GM12874 (cell line): ENCODE data around the gene GPR37.
A peak's percentile ranks its signal among the peaks of the same experiment; 100 is the strongest.

Experiments
- TF ChIP-seq, protein P1 (sequence below): IDR thresholded peaks from 2 replicates; pipeline ENCODE4 v1.5.1; 2011; ENCODE audit warnings: low read depth, mild to moderate bottlenecking, control low read depth, low read length, moderate library complexity; ENCODE audit not compliant: insufficient read depth

GPR37 gene

DNA sequence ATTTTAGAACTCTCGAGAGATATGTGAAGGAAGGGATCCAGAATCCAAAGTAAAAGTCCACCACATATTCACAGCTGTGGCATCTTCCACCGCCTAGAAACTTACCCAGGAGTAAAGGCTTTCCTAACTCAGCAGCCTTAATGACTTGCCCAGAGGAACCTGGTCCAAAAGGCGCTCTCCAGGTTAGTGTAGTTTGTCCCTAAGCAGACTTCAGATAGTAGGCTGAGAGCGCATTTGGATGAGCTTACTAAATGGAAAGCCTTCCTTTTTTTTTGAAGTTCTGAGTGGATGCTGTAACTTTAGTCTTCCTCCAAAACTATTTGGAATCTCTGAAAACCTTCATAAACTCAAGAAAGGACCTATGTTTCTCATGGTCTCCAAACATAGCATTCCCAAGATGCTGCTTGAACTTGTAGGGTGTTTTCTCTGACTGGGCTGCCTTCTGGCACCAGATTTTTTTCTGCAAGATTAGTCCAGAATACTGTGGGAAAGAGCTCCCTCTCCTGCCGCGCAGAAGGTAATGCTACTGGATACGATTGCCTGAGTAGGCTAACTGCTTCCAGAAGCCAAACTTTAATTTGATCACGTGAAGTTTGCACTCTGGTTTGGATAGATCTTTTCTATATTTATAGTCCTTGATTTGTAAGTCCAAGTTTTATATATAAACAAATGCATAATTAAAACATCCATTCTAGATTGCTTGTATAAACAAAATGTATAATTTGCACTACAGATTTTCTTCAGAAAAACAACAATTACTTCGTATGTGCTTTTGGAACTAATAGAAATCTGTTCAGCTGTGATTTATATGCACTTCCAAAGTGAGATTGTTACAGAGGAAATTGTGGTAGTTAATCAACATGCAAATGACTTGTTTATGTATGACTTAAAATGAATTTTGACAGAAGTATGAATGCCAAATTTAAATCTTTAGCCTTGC, 19.6 kb upstream of the GPR37 start:
- TF ChIP-seq, protein P1, sequence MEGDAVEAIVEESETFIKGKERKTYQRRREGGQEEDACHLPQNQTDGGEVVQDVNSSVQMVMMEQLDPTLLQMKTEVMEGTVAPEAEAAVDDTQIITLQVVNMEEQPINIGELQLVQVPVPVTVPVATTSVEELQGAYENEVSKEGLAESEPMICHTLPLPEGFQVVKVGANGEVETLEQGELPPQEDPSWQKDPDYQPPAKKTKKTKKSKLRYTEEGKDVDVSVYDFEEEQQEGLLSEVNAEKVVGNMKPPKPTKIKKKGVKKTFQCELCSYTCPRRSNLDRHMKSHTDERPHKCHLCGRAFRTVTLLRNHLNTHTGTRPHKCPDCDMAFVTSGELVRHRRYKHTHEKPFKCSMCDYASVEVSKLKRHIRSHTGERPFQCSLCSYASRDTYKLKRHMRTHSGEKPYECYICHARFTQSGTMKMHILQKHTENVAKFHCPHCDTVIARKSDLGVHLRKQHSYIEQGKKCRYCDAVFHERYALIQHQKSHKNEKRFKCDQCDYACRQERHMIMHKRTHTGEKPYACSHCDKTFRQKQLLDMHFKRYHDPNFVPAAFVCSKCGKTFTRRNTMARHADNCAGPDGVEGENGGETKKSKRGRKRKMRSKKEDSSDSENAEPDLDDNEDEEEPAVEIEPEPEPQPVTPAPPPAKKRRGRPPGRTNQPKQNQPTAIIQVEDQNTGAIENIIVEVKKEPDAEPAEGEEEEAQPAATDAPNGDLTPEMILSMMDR: peak; percentile 72

DNA sequence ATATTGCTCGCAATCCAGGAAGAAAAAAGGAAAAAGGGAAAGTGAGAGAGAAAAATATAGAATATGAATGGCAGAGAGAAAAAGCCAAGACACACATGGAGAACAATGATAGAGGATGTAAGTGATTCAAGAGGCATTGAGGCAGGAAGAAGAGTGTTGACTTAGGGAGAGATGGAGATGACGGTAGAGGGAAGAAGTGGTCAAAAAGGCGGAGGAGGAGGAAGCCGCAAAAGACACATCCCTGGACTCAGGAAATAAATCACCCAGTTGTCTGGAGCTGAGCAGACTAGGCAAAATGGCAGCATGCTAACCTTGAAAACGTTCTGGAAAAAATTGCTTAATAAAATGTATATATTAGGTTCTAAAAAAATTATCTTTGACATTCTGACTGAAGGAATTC, 17.7 kb upstream of the GPR37 start:
- TF ChIP-seq, protein P1: no peak

DNA sequence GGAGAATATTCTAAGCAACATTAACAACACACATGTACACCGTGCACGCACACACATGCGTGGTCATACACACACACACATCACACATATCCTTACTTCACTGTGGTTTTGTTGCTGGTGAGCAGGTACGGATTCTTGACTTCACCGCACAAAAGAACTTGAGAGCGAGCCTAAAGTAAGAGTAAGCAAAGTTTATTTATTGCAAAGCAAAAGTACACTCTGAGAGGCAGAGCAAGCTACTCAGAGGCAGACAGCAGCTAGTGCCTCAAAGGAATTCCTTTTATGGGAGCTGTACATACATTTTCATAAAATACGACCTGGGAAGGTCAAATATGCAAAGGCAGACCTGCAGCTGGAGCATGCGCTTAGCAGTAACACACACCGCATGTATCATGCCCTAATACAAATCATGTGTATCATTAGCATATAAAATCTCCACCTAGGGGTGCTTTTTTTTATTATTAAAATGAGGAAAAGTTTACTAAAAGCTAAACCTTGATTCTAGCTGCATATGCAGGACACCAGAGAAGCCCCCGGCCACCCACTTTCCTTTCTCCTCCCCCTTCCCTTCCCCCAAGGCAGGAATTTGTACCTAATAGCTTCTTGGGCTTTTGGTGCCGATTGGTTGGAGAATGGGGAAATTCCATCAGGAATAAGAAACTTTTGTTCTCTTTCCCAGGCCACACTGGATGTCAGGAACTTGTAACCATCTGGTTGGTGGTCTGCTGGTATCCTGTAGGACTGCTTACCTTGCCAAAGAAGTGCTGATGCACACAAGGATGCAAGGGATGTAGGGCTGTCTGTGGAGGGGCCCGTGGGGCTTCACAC, 16.5 kb upstream of the GPR37 start:
- TF ChIP-seq, protein P1: no peak

DNA sequence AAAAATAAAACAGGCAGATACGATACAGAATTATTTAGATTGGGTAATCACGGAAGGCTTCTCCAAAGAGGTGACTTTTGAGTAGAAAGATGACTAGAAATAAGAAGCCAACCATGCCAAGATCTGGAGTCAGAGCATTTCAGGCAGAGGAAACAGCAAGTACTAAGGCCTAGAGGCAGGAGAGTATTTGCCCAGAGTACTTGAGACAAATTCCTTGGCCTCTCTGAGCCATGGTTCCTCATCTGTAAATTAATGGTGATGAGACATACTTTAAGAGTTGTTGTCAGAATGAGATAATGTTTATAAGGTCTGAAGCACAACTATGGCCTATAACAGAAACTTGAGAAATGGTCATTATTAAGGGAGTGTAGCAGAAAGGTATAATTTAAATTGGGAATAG, 15.8 kb upstream of the GPR37 start:
- TF ChIP-seq, protein P1: no peak

DNA sequence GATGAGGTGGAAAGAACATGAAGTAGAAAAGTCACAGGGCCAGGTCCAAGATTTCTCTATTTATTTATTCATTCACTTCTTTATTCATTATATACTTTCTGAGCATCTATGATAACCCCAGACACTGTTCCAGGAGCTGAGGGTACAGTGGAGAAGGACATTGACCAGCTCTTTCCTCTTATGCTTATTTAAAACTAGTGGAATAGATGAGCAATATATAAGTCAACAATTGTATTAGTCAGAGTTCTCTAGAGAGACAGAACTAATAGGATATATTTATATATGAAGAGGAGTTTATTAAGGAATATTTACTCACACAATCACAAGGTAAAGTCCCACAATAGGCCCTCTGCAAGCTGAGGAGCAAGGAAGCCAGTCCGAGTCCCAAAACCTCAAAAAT, 15.0 kb upstream of the GPR37 start:
- TF ChIP-seq, protein P1: no peak

DNA sequence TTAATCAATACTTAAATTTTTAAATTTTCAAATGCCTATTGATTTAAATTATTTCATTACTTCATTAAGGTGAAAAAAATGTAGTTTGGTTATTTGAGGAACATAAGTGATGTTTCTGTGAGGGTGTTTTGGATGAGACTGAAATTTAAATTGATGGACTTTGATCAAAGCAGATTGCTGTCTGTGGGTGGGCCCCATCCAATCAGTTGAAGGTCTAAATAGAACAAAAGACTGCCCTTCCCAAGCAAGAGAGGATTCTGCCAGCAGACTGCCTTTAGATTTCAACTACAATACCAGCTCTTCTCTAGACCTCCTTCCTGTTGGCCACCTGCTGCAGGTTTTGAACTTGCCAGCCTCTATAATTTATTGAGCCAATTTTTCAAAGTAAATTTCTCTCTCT, 14.5 kb upstream of the GPR37 start:
- TF ChIP-seq, protein P1: no peak

DNA sequence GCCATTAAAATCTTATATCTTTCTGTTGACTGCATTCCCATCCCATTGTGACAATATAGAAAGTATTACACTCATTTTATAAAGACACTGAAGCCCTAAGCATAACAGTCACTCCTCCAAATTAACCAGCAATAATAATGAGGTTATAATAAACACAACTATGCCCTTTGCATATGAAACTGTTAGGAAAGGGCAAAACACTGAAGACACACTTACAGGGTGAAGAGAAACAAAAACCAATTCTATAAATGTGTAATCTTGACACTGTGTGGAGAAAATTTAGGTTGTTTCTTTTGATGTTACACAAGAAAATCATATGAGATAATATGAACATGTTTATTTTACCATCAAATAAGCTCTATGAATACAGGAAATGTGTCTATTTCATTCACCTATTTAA, 14.0 kb upstream of the GPR37 start:
- TF ChIP-seq, protein P1: no peak
